Endothelial cell of umbilical vein (primary cell): ENCODE measurements around the gene KCNJ15.

Source experiments
- CTCF ChIP-seq, 2 donors: IDR thresholded peaks; 1 replicate in 1 of 2; 2 replicates in 1 of 2; pipeline ENCODE4 v1.5.1; 2011; ENCODE audit warnings: low read length in 2 of 2, mild to moderate bottlenecking in 2 of 2, moderate library complexity in 2 of 2, control low read depth in 1 of 2, inconsistent platforms in 1 of 2, low read depth in 1 of 2; ENCODE audit not compliant: insufficient read depth in 1 of 2; ENCODE audit errors: extremely low read depth in 1 of 2
- EZH2 ChIP-seq: IDR thresholded peaks from 2 replicates; pipeline ENCODE4 v1.6.1; 2012; ENCODE audit warnings: borderline replicate concordance, low read depth, mild to moderate bottlenecking, moderate library complexity, low read length, inconsistent platforms; ENCODE audit not compliant: severe bottlenecking
- GATA2 ChIP-seq: IDR thresholded peaks from 2 replicates; pipeline ENCODE4 v1.7.0; 2011; ENCODE audit warnings: low read depth, mild to moderate bottlenecking, moderate library complexity, mixed read lengths, low read length; ENCODE audit not compliant: insufficient read length, insufficient read depth
- JUN ChIP-seq: IDR thresholded peaks from 2 replicates; pipeline ENCODE4 v1.6.1; 2011; ENCODE audit warnings: borderline replicate concordance, low read depth; ENCODE audit not compliant: insufficient read length, insufficient read depth
- POLR2A ChIP-seq: IDR thresholded peaks from 2 replicates; pipeline ENCODE4 v1.6.1; 2012; ENCODE audit warnings: low read depth, mild to moderate bottlenecking, control low read depth, low read length
- POLR2AphosphoS5 ChIP-seq: IDR thresholded peaks from 2 replicates; pipeline ENCODE4 v1.6.1; 2012; ENCODE audit warnings: low read depth, mild to moderate bottlenecking, control low read depth, low read length, moderate library complexity; ENCODE audit not compliant: insufficient read depth

- no peak for TF ChIP-seq CTCF (IDR thresholded peaks at IDR 0.05; ENCODE audit: extremely low read depth in 1 of 2, insufficient read depth in 1 of 2, low read depth in 1 of 2, low read length in 2 of 2)
- no peak for TF ChIP-seq EZH2
- no peak for TF ChIP-seq POLR2A
- TF ChIP-seq POLR2AphosphoS5: no peak
- TF ChIP-seq JUN: no peak
- no peak for TF ChIP-seq GATA2
These were observed 72.4 kb downstream of the KCNJ15 start for GRCh38 chr21:38329162-38329561.
